GM18520 (cell line): ENCODE results near the gene STX11.
"Not testable (repeated sequence)": the region's sequence is repeated elsewhere in the genome, so short reads cannot be mapped to it uniquely, and the experiment has no call there.

Experiments used
- ATAC-seq: cut with Tn5 transposase; IDR thresholded peaks from one replicate; pipeline ENCODE4 v1.9.1; 2021; ENCODE audit not compliant: unreplicated experiment

Gene STX11

DNA sequence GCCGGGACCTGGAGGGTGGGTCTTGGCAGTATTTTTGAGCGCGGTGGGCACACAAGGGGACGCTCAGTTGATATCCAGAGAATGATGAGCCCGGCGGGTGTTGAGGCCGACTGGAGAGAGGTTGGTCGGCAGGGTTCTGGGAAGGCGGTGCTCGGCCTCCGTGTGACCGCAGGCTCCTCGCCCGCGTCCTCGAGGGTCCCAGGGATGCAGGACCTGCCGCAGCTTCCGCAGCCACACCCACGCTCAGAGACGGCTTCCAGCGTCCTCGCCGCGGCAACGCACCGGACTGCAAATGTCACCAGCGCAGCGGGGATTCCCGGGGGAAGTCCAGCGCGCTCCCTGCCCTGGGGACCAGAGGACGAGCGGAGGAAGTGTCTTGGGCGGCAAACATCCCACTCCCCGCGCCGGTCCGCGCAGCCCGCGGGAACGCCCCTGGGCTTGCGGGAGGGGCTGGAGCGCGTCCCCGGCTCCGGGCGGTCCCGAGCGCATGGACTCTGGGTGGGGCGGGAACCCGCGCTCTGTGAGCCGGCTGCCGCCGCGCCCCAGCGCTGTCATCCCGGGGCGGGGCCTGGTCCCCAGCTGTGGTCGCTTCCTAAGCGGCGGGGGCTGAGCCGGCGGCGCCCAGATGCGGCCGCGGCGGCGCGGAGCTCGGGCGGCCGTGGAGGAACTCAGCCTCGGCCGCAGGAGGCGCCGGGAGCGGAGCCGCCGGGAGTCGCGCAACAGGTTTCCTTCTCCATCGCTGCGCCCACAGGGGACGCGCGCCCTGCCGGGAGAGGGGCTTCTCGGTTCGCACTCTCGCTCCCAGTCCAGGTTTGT lies at the start of gene STX11:
STX11 (plus strand) TSS at position 624 of the 816 bp plus-strand sequence. CDS start 36,111 bp downstream, outside the sequence.
- ATAC-seq, result peak; percentile 44

DNA sequence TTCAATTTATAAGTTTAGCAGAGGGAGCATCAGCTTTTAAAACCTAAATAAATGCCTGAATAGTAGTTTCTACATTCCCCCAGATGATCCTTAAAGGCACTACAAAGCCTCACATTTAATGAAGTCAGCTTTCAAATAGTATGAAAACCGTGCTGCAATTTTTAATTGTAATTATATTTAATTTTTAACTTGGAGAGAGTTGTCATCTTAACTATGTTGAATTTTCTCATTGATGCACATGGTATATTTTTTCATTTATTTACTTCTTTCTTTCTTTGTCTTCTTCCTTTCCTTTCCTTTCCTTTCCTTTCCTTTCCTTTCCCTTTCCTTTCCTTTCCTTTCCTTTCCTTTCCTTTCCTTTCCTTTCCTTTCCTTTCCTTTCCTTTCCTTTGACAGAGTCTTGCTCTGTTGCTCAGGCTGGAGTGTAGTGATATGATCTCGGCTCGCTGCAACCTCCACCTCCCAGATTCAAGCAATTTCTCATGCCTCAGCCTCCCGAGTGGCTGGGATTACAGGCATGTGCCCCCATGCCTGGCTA lies 47.2 kb upstream of the STX11 start:
- ATAC-seq, result no peak

GRCh38 chr6:144104488-144104887 lies 45.8 kb upstream of the STX11 start:
- no peak for ATAC-seq

DNA sequence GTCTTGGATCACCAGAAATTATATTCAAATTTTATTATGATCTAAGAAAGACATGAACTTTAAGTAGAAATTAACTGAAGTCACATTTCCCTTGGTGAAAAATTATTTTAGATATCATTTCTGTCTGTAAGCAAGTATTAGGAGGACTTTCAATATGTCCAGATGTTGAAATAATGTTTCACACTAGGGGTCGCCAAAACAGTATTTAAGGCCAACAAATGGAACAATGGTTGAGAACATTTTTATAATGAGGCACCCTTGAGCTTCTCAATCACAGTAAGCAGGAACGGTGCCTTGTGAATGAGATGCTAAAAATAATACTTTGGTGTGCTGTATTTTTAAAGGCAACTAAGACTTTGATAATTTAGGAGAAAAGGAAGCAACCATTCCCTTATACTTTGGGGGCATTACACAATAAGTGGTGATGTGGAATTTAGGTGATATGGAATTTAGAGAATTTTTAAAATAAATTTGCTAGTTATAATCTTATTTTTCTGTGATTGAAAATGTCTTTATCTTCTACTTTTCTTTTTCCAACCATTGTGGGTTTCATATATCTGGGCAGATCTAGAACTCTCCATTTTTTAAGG lies 45.3 kb upstream of the STX11 start:
- peak; percentile 79 for ATAC-seq

DNA sequence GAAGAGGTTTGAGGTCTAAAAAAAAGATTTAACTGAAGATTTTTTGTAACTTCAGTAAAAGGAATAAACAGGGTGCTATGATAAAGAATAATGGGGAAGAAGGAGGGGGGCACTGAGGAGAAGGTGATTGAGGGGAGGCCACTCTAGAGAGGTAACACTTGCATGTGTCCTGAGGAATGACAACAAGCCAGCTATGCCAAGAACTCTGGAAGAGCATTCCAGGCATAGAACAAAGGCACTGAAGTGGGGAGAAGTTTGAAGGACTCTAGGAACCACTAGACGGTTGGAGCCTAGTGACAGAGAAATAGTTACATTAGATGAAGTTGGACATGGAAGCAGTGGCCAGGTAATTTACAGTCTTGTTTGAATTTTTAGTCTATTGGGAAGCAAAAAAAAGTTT lies 44.1 kb upstream of the STX11 start:
- ATAC-seq, result no peak

DNA sequence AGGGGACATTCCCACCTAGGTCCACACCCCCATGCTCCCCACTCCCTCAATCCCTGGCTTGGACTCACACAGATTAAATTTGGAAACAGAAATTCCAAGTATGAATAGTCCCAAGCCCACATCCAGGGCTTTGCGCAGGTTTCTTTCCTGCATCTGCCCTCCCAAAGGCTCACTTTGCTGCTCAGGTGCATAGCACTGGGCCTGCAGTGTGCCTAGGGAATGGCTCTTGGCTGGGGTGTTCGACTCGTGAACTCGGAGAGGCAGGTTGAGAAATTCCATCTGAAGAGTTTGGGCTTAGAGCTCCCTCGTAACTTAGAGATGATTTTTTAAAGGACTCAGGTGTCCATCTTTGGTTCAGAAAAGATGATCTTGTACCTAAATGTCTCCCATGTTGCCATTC lies 40.1 kb upstream of the STX11 start:
- ATAC-seq, result no peak

- ATAC-seq, result no peak
These were observed 37.0 kb upstream of the STX11 start for GRCh38 chr6:144113366-144113765.

GRCh38 chr6:144115219-144115618 lies 35.1 kb upstream of the STX11 start:
- ATAC-seq, result no peak

DNA sequence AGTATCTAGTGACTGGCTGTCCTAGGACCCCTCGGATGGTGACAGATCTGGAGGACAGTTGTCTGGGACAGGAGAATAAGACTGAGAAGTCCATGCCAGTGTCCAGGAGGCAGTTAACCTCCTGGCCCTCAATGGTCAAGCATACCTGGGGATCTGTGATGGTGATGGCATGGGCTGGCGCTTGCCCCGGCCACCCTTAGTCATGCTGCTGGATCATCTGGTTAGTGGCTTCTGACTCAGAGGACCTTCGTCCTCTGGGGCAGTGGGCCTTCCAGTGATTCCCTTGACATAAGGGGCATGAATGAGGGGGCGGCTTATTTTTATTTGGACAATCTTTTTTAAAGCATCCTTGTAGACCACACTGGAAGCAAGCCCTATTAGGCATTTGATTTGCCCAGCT lies 30.9 kb upstream of the STX11 start:
- ATAC-seq, result no peak

DNA sequence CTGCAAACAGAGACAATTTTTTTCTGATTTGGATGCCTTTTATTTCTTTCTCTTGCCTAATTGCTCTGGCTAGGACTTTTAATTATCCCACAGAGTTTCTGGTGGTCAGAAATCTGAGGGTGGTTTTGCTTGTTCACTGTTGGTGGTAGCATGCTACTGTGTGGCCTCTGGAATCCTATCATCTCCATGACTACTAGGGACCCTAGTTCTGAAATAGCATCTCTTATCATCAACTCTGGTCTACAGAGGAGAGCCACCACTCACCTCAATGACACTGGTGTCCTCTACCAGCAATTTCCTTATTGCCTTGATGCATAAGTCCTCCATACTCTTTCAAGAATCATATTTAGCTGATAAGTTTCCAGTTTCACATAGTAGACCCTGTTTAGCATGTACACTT lies 27.5 kb upstream of the STX11 start:
- no peak for ATAC-seq

GRCh38 chr6:144123421-144123820 lies 26.9 kb upstream of the STX11 start:
- no peak for ATAC-seq

GRCh38 chr6:144123836-144124235 lies 26.5 kb upstream of the STX11 start:
- no peak for ATAC-seq

- ATAC-seq, result no peak
These were observed 23.2 kb upstream of the STX11 start for GRCh38 chr6:144127097-144127496.

GRCh38 chr6:144129469-144129868 lies 20.8 kb upstream of the STX11 start:
- no peak for ATAC-seq

DNA sequence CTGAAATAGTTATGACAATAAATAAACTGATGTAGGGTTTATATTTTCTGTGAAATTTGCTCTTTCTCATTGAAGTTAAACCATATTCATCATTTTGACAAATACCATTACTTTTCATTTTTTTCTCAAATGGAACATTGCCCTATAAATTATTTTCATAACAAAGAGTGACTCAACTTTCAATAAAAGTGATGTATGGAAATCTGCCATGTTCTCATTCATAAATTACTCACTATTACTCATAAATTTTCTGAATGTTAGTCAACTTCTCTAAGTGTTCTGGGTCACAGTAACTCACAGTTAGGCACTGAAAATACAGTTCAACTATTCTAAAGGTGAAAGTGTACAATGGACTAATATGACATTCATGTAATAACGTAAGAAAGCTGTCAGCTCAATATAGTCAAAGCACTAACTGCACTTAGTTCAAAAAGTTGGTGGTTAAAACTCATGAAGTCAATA lies 19.0 kb upstream of the STX11 start:
- peak; percentile 63 for ATAC-seq

DNA sequence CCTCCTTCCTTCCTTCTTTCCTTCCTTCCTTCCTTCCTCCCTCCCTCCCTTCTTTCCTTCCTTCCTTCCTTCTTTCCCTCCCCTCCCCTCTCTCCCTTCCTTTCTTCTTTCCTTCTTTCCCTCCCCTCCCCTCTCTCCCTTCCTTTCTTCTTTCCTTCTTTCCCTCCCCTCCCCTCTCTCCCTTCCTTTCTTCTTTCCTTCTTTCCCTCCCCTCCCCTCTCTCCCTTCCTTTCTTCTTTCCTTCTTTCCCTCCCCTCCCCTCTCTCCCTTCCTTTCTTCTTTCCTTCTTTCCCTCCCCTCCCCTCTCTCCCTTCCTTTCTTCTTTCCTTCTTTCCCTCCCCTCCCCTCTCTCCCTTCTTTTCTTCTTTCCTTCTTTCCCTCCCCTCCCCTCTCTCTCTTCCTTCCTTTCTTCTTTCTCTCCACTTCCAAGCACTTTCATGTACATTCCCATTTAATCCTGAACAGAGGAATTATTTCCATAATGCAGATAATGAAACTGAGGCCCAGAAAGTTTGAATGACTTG lies 18.1 kb upstream of the STX11 start:
- ATAC-seq, result not testable (repeated sequence)

GRCh38 chr6:144133225-144133821 lies 17.0 kb upstream of the STX11 start:
- no peak for ATAC-seq

- ATAC-seq, result no peak
These were observed 16.1 kb upstream of the STX11 start for GRCh38 chr6:144134176-144134575.

DNA sequence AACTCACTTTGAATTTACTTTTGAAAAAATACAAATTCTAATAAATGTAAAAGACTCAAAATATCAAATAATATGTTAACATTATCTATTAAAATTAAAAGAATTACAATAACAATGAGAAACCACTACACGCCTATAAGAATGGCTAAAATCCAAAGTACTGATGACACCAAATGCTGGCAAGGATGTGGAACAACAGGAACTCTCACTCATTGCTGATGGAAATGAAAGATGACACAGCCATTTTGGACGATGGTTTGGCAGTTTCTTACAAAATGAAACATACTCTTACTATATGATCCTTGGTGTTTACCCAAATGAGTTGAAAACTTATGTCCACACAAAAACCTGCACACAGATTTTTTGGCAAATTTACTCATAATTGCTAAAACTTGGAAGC lies 15.6 kb upstream of the STX11 start:
- ATAC-seq, result no peak

DNA sequence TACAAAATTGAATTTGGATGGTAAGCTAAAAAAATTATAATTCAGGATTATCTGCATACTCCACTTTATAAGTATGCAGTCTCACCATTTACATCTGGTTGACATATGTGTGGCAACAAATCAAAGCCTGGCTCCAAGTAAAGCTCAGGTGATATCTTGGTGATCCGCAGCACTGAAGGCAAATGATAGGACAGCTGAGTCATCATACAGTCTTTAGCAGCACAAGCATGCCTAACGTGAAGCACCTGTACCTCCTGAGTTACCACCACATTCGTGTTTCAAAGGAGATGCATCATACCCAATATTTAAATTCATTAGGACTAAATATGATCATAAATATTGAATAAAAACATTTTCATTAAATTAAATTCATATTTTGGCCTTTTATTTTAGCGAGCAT lies 11.8 kb upstream of the STX11 start:
- no peak for ATAC-seq

DNA sequence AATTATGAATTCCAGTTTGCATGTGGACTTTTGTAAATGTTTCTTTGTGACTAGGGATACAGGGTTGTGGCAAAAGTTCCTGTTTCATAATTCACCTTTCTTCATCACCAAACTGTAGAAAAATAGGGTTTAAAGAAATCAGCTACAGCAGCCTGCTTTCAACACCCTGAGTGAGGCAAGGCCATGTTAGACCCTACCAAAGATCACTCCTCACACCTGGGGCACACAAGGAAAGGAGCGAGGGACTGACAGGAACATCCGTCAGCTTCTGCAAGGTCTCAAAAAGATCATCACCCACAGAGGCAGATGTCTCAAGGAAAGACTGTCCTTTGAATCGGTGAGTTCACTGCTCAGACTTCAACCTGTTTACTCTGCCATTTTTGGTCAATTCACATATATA lies 10.5 kb upstream of the STX11 start:
- ATAC-seq, result no peak

DNA sequence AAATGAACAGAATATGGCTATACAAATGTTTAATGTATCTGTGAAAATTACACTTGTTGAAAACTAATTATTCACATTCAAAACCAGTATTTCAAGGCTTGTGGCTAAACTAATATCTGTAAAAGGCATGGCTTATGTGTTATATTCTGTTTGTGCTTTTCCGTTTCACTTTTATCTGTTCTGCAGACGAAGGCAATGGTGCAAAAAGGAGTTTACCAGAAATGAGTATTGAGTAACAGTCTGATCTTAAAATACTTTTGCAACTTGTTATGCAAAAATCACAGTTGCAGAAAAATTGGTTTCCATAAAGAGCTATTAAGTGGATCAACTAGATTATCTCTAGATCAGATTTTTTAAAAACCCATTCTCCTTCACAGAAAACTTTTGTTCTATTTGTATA lies 9.4 kb upstream of the STX11 start:
- ATAC-seq, result peak; percentile 83
